ENCODE results near the gene PLPPR4. TPM values are rescaled to one million over a fixed set of nuclear protein-coding genes. Genes with fewer than 3 reads are reported as not detected.
"Not testable (repeated sequence)": the region's sequence is repeated elsewhere in the genome, so short reads cannot be mapped to it uniquely, and the experiment has no call there.

The PLPPR4 gene
- total RNA-seq, 1 donor from 2014 or later = 0.15 TPM

DNA sequence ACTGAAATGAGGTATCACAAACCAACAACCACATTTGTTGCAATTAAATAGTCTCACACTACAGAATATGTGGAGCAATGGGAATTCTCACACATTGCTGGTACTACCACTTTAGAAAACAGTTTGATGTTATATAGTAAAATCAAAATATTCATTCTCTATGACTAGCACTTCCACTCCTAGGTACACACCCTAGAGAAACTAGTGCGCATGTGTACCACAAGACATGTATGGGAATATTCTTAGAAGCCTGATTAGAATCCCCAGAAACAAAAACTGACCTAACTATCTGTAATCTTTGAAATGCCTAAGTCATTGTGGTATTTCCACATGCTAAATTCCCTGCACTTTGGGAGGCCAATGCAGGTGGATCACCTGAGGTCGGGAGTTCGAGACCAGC lies 18.1 kb upstream of the PLPPR4 start:
- no peaks in the 10 kb centered on the region for H3K4me1 Mint-ChIP-seq (ENCODE audit: unreplicated experiment)
- no peak overlapping the region for H3K4me3 Mint-ChIP-seq (ENCODE audit: unreplicated experiment)
- TF ChIP-seq, protein P1, sequence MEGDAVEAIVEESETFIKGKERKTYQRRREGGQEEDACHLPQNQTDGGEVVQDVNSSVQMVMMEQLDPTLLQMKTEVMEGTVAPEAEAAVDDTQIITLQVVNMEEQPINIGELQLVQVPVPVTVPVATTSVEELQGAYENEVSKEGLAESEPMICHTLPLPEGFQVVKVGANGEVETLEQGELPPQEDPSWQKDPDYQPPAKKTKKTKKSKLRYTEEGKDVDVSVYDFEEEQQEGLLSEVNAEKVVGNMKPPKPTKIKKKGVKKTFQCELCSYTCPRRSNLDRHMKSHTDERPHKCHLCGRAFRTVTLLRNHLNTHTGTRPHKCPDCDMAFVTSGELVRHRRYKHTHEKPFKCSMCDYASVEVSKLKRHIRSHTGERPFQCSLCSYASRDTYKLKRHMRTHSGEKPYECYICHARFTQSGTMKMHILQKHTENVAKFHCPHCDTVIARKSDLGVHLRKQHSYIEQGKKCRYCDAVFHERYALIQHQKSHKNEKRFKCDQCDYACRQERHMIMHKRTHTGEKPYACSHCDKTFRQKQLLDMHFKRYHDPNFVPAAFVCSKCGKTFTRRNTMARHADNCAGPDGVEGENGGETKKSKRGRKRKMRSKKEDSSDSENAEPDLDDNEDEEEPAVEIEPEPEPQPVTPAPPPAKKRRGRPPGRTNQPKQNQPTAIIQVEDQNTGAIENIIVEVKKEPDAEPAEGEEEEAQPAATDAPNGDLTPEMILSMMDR (IDR thresholded peaks at IDR 0.05; ENCODE audit: unreplicated experiment) = no peak
- no peak overlapping the region for H3K27ac Mint-ChIP-seq (ENCODE audit: unreplicated experiment)
- H3K36me3 Mint-ChIP-seq (ENCODE audit: low read depth, unreplicated experiment) = no peaks in the 10 kb centered on the region
- H3K27me3 Mint-ChIP-seq (ENCODE audit: unreplicated experiment) = no peaks in the 10 kb centered on the region
- H3K9me3 Mint-ChIP-seq (ENCODE audit: unreplicated experiment) = no peaks in the 10 kb centered on the region
- DNase-seq (ENCODE audit: low spot score) = no peak

DNA sequence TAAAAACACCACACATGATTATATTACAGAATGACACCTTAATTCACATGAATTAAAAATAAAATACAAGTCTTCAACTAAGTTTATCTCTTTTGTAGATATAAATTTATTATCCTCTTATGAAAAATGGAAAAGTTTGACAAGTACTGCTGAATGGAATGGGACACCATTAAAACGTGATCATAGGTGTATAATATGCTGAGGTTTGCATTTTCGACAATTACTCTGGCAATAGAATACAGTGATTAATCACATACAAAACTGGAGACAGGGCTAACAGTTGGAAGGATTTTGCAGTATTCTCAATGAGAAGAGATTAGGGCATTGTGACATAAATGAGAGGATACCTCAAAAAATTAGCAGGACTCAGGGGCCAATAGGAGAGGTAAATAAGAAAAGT lies 17.1 kb upstream of the PLPPR4 start:
- Mint-ChIP-seq H3K27me3 (ENCODE audit: unreplicated experiment) (no peaks in the 10 kb centered on the region), H3K4me1 (ENCODE audit: unreplicated experiment) (no peaks in the 10 kb centered on the region), H3K27ac (ENCODE audit: unreplicated experiment) (no peak overlapping the region), H3K36me3 (ENCODE audit: low read depth, unreplicated experiment) (no peaks in the 10 kb centered on the region), H3K4me3 (ENCODE audit: unreplicated experiment) (no peak overlapping the region), H3K9me3 (ENCODE audit: unreplicated experiment) (no peaks in the 10 kb centered on the region)
- no peak for DNase-seq (ENCODE audit: low spot score)
- TF ChIP-seq, protein P1 (IDR thresholded peaks at IDR 0.05; ENCODE audit: unreplicated experiment) = no peak

DNA sequence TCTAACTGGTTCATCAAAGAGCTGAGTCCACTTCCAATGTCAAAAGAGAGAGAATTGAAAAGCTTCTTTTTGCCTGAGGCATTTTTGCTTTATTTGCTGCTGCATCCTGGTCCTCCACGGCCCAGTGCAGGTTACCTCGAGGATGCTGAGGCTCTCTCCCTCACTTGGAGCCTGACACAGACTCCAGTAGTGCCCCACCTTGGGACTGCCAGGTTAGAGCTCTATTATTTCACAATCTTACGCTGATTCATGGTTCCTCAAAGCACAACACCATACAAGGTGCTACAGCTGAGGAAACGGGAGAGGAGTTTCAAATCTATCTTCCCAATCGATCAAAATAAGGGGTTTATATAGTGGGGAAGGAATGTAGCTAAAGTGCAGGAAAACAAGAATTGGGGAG lies 13.6 kb upstream of the PLPPR4 start:
- H3K9me3 Mint-ChIP-seq (ENCODE audit: unreplicated experiment) = no peaks in the 10 kb centered on the region
- H3K27me3 Mint-ChIP-seq (ENCODE audit: unreplicated experiment) = no peaks in the 10 kb centered on the region
- H3K36me3 Mint-ChIP-seq (ENCODE audit: low read depth, unreplicated experiment) = no peaks in the 10 kb centered on the region
- no peak for DNase-seq (ENCODE audit: low spot score)
- no peak overlapping the region for H3K27ac Mint-ChIP-seq (ENCODE audit: unreplicated experiment)
- H3K4me3 Mint-ChIP-seq (ENCODE audit: unreplicated experiment) = no peak overlapping the region
- H3K4me1 Mint-ChIP-seq (ENCODE audit: unreplicated experiment) = no peaks in the 10 kb centered on the region
- TF ChIP-seq, protein P1 (IDR thresholded peaks at IDR 0.05; ENCODE audit: unreplicated experiment) = no peak

DNA sequence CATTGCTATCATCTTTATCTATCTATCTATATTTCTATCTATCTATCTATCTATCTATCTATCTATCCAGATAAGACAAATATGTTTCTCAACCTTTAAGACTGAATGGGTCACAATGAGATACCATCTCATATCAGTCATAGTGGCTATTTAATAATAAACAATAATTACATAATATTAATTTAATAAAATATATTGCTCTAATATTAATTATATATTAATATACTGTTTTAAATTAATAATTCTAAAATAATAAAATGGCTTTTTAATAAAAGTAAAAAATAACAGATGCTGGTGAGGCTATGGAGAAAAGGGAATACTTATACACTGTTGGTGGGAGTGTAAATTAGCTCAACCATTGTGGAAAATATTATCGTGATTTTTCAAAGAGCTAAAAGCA lies 13.0 kb upstream of the PLPPR4 start:
- no peaks in the 10 kb centered on the region for H3K9me3 Mint-ChIP-seq (ENCODE audit: unreplicated experiment)
- no peaks in the 10 kb centered on the region for H3K4me1 Mint-ChIP-seq (ENCODE audit: unreplicated experiment)
- no peaks in the 10 kb centered on the region for H3K36me3 Mint-ChIP-seq (ENCODE audit: low read depth, unreplicated experiment)
- TF ChIP-seq, protein P1 (IDR thresholded peaks at IDR 0.05; ENCODE audit: unreplicated experiment) = no peak
- DNase-seq (ENCODE audit: low spot score) = no peak
- H3K27me3 Mint-ChIP-seq (ENCODE audit: unreplicated experiment) = no peaks in the 10 kb centered on the region
- no peak overlapping the region for H3K4me3 Mint-ChIP-seq (ENCODE audit: unreplicated experiment)
- no peak overlapping the region for H3K27ac Mint-ChIP-seq (ENCODE audit: unreplicated experiment)

DNA sequence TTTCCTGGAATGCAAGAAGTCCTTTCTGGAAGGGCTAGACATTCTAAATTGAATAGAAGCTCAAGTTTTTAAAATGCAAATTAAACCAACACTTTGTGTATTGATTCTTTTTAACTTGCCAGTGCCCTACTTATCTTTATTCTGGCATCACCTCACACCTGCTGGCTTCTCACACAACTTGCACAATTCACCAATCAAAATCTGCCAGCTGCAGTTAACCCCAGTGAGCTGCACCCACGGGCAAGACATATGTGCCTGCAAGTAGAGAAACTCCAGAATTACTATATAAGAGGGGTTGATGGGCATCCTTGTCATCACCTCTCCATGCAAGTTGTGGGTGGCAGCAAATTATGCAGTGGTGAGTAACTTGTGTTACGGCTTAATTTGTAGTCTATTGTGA lies 11.7 kb upstream of the PLPPR4 start:
- TF ChIP-seq, protein P1 (IDR thresholded peaks at IDR 0.05; ENCODE audit: unreplicated experiment) = no peak
- Mint-ChIP-seq H3K4me3 (ENCODE audit: unreplicated experiment) (no peak overlapping the region), H3K9me3 (ENCODE audit: unreplicated experiment) (no peaks in the 10 kb centered on the region), H3K27me3 (ENCODE audit: unreplicated experiment) (no peaks in the 10 kb centered on the region), H3K27ac (ENCODE audit: unreplicated experiment) (no peak overlapping the region), H3K36me3 (ENCODE audit: low read depth, unreplicated experiment) (no peaks in the 10 kb centered on the region), H3K4me1 (ENCODE audit: unreplicated experiment) (no peaks in the 10 kb centered on the region)
- no peak for DNase-seq (ENCODE audit: low spot score)

DNA sequence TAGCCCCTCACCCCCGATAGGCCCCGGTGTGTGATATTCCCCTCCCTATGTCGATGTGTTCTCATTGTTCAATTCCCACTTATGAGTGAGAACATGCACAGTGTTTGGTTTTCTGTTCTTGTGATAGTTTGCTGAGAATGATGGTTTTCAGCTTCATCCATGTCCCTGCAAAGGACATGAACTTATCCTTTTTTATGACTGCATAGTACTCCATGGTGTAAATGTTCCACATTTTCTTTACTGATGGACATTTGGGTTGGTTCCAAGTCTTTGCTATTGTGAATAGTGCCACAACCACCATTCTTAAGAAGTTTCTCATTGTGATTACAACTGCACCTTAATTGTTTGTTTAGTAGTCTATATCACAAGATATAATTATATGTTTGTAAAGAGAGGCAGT lies 3.9 kb upstream of the PLPPR4 start:
- H3K9me3 Mint-ChIP-seq (ENCODE audit: unreplicated experiment); H3K36me3 Mint-ChIP-seq (ENCODE audit: low read depth, unreplicated experiment); H3K27me3 Mint-ChIP-seq (ENCODE audit: unreplicated experiment); DNase-seq (ENCODE audit: low spot score); H3K4me3 Mint-ChIP-seq (ENCODE audit: unreplicated experiment); H3K4me1 Mint-ChIP-seq (ENCODE audit: unreplicated experiment); H3K27ac Mint-ChIP-seq (ENCODE audit: unreplicated experiment): not testable (repeated sequence)

All from endothelial cell (in vitro differentiated cells).